A172 (cell line): ENCODE data around the gene SHISAL1. TPM values are rescaled to one million over a fixed set of nuclear protein-coding genes. Genes with fewer than 3 reads are reported as not detected.
A peak's percentile ranks its signal among the peaks of the same experiment; 100 is the strongest.

Source experiments
- DNase-seq: peaks from one replicate; pipeline ENCODE4 v3.0.0-alpha.2; 2015; ENCODE audit warnings: low spot score
- total RNA-seq: library from RNA; depleted of rRNA; stranded (reverse); fragments of >200 nt; shearing (Covaris generic); gene quantifications from 2 replicates; pipeline ENCODE4 v1.2.3, GENCODE V29; 2014

The SHISAL1 gene
- total RNA-seq, 1 experiment from 2014 or later, result 3.1 TPM

- no peak for DNase-seq
Measured at GRCh38 chr22:44211256-44211945, 101.3 kb downstream of the SHISAL1 start.

- DNase-seq, result no peak
Measured at GRCh38 chr22:44210722-44211121, 102.0 kb downstream of the SHISAL1 start.

- DNase-seq, result no peak
Measured at GRCh38 chr22:44209343-44209742, 103.4 kb downstream of the SHISAL1 start.

GRCh38 chr22:44207981-44208317 is 104.8 kb downstream of the SHISAL1 start:
- no peak for DNase-seq

GRCh38 chr22:44207173-44207980 is 105.4 kb downstream of the SHISAL1 start:
- no peak for DNase-seq

GRCh38 chr22:44206696-44207095 is 106.1 kb downstream of the SHISAL1 start:
- no peak for DNase-seq

- no peak for DNase-seq
Measured at GRCh38 chr22:44206330-44206645, 106.5 kb downstream of the SHISAL1 start.

- DNase-seq, result no peak
Measured at GRCh38 chr22:44205516-44206329, 107.0 kb downstream of the SHISAL1 start.

- no peak for DNase-seq
Measured at GRCh38 chr22:44204739-44205515, 107.8 kb downstream of the SHISAL1 start.

- no peak for DNase-seq
Measured at GRCh38 chr22:44203203-44203602, 109.5 kb downstream of the SHISAL1 start.

GRCh38 chr22:44202261-44202789 is 110.4 kb downstream of the SHISAL1 start:
- peak; percentile 57 for DNase-seq

- DNase-seq, result no peak
Measured at GRCh38 chr22:44201665-44202064, 111.1 kb downstream of the SHISAL1 start.

- no peak for DNase-seq
Measured at GRCh38 chr22:44200855-44201550, 111.7 kb downstream of the SHISAL1 start.

- no peak for DNase-seq
Measured at GRCh38 chr22:44200451-44200850, 112.3 kb downstream of the SHISAL1 start.

- no peak for DNase-seq
Measured at GRCh38 chr22:44199866-44200265, 112.9 kb downstream of the SHISAL1 start.

- DNase-seq, result no peak
Measured at GRCh38 chr22:44199164-44199563, 113.6 kb downstream of the SHISAL1 start.

- no peak for DNase-seq
Measured at GRCh38 chr22:44197271-44197670, 115.5 kb downstream of the SHISAL1 start.

GRCh38 chr22:44196731-44197131 is 116.0 kb downstream of the SHISAL1 start:
- DNase-seq, result no peak

GRCh38 chr22:44196241-44196640 is 116.5 kb downstream of the SHISAL1 start:
- no peak for DNase-seq

- DNase-seq, result no peak
Measured at GRCh38 chr22:44195189-44195871, 117.4 kb downstream of the SHISAL1 start.
